Measurements from ENCODE around the gene SETBP1.

- TF ChIP-seq CTCF (IDR thresholded peaks at IDR 0.05) (no peak), POLR2A (IDR thresholded peaks at IDR 0.05) (no peak), EP300 (IDR thresholded peaks at IDR 0.05) (no peak)
Observed at GRCh38 chr18:45071956-45072355, 391.3 kb downstream of the SETBP1 start.
